SK-N-SH (cell line): ENCODE results near the gene RMC1.
"Not testable (repeated sequence)": the region's sequence is repeated elsewhere in the genome, so short reads cannot be mapped to it uniquely, and the experiment has no call there.

ENCODE experiments used
- EP300 ChIP-seq, 2 experiments: IDR thresholded peaks; 2 replicates each; pipeline versions ENCODE4 v1.4.0 to v1.6.1; 2012; ENCODE audit warnings: borderline replicate concordance in 1 of 2, low read depth in 1 of 2, low read length in 1 of 2
- FOXM1 ChIP-seq: IDR thresholded peaks from 2 replicates; pipeline ENCODE4 v1.4.0; 2012; ENCODE audit warnings: low read depth, mild to moderate bottlenecking
- RAD21 ChIP-seq: IDR thresholded peaks from 2 replicates; pipeline ENCODE4 v1.6.1; 2012; ENCODE audit warnings: mild to moderate bottlenecking, low read length
- TF ChIP-seq, protein P1 (sequence below): fragments of 200-600 bp; sonication (generic); IDR thresholded peaks from 2 replicates; pipeline ENCODE4 v1.6.1; 2017; ENCODE audit warnings: antibody characterized with exemption, mild to moderate bottlenecking, moderate library complexity

DNA sequence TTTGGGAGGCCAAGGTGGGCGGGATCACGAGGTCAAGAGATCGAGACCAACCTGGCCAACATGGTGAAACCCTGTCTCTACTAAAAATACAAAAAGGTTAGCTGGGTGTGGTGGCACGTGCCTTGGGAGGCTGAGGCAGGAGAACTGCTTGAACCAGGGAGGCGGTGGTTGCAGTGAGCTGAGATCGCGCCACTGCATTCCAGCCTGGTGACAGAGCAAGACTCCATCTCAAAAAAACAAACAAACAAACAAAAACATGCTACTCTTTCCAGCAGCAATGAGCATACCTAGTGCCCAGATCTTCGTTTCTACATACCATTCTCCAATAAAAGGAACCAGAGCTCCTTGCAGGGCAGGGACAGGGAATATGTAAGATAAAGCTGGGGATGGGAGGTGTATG lies 54.2 kb downstream of the RMC1 start:
- TF ChIP-seq, protein P1, sequence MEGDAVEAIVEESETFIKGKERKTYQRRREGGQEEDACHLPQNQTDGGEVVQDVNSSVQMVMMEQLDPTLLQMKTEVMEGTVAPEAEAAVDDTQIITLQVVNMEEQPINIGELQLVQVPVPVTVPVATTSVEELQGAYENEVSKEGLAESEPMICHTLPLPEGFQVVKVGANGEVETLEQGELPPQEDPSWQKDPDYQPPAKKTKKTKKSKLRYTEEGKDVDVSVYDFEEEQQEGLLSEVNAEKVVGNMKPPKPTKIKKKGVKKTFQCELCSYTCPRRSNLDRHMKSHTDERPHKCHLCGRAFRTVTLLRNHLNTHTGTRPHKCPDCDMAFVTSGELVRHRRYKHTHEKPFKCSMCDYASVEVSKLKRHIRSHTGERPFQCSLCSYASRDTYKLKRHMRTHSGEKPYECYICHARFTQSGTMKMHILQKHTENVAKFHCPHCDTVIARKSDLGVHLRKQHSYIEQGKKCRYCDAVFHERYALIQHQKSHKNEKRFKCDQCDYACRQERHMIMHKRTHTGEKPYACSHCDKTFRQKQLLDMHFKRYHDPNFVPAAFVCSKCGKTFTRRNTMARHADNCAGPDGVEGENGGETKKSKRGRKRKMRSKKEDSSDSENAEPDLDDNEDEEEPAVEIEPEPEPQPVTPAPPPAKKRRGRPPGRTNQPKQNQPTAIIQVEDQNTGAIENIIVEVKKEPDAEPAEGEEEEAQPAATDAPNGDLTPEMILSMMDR = not testable (repeated sequence)
- TF ChIP-seq RAD21; EP300 (IDR thresholded peaks at IDR 0.05; ENCODE audit: borderline replicate concordance in 1 of 2, low read depth in 1 of 2, low read length in 1 of 2); FOXM1: not testable (repeated sequence)
